ENCODE results near the gene AAK1.
A peak's percentile ranks its signal among the peaks of the same experiment; 100 is the strongest.
"Not testable (repeated sequence)": the region's sequence is repeated elsewhere in the genome, so short reads cannot be mapped to it uniquely, and the experiment has no call there.

Gene AAK1

DNA sequence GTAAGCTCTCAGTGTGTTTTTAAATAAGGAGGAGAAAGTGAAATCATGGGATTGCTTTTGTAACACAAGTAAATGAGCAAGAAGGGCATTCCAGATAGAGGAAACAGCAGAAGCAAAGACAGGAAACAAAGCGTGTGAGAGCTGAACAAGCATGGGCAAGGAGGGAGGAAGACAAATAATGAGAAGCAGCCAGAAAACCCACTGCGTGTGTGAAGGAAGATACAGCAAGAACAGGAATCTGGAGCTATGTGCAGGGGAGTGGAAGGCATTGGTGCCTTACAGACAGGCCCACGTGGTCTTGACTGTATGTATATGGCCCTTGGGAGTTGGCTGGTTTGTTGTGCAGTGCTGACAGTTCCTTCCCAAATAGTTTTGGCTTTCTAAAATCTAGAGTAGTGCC, 88.6 kb downstream of the AAK1 start:
- Histone ChIP-seq H3K4me1 (ENCODE audit: insufficient read depth, poor library complexity, severe bottlenecking) (peaks cover under 1% of the 10 kb centered on the region), H3K4me3 (ENCODE audit: severe bottlenecking) (no peak overlapping the region), H3K9me3 (ENCODE audit: severe bottlenecking) (no peaks in the 10 kb centered on the region), H3K27me3 (ENCODE audit: insufficient read depth, poor library complexity, severe bottlenecking) (no peaks in the 10 kb centered on the region), H3K27ac (ENCODE audit: poor library complexity, severe bottlenecking) (no peak overlapping the region), H3K36me3 (ENCODE audit: low read depth) (peaks cover 4% of the 10 kb centered on the region)
- ATAC-seq (ENCODE audit: low read depth), result no peak
- no peak for DNase-seq (ENCODE audit: low spot score)
- TF ChIP-seq, protein P1, sequence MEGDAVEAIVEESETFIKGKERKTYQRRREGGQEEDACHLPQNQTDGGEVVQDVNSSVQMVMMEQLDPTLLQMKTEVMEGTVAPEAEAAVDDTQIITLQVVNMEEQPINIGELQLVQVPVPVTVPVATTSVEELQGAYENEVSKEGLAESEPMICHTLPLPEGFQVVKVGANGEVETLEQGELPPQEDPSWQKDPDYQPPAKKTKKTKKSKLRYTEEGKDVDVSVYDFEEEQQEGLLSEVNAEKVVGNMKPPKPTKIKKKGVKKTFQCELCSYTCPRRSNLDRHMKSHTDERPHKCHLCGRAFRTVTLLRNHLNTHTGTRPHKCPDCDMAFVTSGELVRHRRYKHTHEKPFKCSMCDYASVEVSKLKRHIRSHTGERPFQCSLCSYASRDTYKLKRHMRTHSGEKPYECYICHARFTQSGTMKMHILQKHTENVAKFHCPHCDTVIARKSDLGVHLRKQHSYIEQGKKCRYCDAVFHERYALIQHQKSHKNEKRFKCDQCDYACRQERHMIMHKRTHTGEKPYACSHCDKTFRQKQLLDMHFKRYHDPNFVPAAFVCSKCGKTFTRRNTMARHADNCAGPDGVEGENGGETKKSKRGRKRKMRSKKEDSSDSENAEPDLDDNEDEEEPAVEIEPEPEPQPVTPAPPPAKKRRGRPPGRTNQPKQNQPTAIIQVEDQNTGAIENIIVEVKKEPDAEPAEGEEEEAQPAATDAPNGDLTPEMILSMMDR (IDR thresholded peaks at IDR 0.05; ENCODE audit: poor library complexity, severe bottlenecking), result no peak

DNA sequence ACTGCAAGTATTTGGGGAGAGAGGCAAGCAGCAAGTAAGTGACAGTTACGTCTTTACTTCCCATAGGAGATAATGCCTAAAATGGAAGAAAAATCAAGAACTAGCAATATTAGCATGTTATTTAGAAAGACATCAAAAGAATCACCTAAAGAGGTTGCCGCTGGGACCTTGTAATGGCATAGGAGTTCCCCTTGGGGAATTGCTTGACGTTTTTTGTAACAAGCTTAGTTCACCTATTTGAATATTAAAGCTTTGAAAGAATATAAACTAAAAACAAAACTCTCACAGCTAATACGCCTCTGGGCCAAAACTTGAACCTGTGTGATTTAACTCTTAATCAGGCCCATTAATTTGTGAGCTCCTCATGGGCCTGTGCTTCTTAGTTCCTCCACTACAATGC, 89.0 kb downstream of the AAK1 start:
- TF ChIP-seq, protein P1 (IDR thresholded peaks at IDR 0.05; ENCODE audit: poor library complexity, severe bottlenecking), result no peak
- Histone ChIP-seq H3K36me3 (ENCODE audit: low read depth) (peaks cover 4% of the 10 kb centered on the region), H3K27ac (ENCODE audit: poor library complexity, severe bottlenecking) (no peak overlapping the region), H3K27me3 (ENCODE audit: insufficient read depth, poor library complexity, severe bottlenecking) (no peaks in the 10 kb centered on the region), H3K9me3 (ENCODE audit: severe bottlenecking) (no peaks in the 10 kb centered on the region), H3K4me1 (ENCODE audit: insufficient read depth, poor library complexity, severe bottlenecking) (peaks cover 5% of the 10 kb centered on the region), H3K4me3 (ENCODE audit: severe bottlenecking) (no peak overlapping the region)
- DNase-seq (ENCODE audit: low spot score), result no peak
- ATAC-seq (ENCODE audit: low read depth), result no peak

DNA sequence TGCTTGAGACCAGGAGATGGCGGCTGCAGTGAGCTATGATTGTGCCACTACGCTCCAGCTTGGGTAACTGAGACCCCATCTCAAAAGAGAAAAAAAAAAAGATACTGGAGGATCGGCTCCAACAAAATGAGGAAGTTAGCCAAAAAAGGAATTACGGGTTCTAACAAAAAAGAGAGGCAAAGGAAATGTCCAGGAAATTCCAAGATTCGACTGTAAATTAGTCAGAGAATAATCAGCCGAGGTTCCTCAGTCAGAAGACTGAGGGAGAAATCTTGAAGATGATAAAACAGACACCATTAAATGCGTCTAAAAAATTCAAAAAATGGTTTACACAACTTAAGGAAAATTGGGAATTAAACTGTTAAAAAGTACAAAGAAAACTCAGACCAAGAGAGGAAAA, 89.5 kb downstream of the AAK1 start:
- Histone ChIP-seq H3K4me3 (ENCODE audit: severe bottlenecking) (no peak overlapping the region), H3K27me3 (ENCODE audit: insufficient read depth, poor library complexity, severe bottlenecking) (no peaks in the 10 kb centered on the region), H3K27ac (ENCODE audit: poor library complexity, severe bottlenecking) (no peak overlapping the region), H3K4me1 (ENCODE audit: insufficient read depth, poor library complexity, severe bottlenecking) (peaks cover 7% of the 10 kb centered on the region), H3K9me3 (ENCODE audit: severe bottlenecking) (no peaks in the 10 kb centered on the region), H3K36me3 (ENCODE audit: low read depth) (peaks cover 4% of the 10 kb centered on the region)
- ATAC-seq (ENCODE audit: low read depth) (no peak), DNase-seq (ENCODE audit: low spot score) (no peak)
- TF ChIP-seq, protein P1 (IDR thresholded peaks at IDR 0.05; ENCODE audit: poor library complexity, severe bottlenecking), result no peak

DNA sequence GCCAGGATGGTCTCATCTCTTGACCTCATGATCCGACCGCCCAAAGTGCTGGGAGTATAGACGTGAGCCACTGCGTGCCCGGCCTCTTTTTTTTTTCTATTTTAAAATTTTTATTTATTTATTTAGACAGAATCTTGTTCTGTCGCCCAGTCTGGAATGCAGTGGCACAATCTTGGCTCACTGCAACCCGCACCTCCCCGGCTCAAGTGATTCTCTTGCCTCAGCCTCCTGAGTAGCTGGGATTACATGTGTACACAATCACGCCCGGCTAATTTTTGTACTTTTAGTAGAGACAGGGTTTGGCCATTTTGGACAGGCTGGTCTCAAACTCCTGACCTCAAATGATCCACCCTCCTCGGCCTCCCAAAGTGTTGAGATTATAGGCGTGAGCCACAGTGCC, 93.0 kb downstream of the AAK1 start:
- not testable (repeated sequence) for DNase-seq (ENCODE audit: low spot score); ATAC-seq (ENCODE audit: low read depth); H3K27me3 ChIP-seq (ENCODE audit: insufficient read depth, poor library complexity, severe bottlenecking); H3K36me3 ChIP-seq (ENCODE audit: low read depth); H3K4me3 ChIP-seq (ENCODE audit: severe bottlenecking); H3K9me3 ChIP-seq (ENCODE audit: severe bottlenecking)
- Histone ChIP-seq H3K27ac (ENCODE audit: poor library complexity, severe bottlenecking) (peak overlapping the region; percentile 49), H3K4me1 (ENCODE audit: insufficient read depth, poor library complexity, severe bottlenecking) (peaks cover 11% of the 10 kb centered on the region)

DNA sequence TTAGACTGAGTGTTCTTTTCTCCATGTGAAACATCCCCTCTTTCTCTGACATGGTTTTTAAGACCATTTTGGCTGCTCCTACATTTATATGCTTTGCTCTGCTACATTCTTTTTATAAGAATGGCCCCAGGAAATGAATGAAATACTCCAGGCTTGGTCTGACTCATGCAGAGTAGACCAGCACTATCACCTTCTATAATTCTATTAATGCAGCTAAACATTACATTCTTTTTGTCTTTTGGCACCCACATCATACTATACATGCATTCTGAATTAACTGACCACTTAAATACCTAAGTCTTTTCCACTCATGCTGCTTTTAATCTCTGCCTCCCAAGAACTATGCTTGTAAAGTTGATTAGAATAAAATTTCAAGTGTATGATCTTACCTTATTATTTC, 94.1 kb downstream of the AAK1 start:
- Histone ChIP-seq H3K36me3 (ENCODE audit: low read depth) (peaks cover 3% of the 10 kb centered on the region), H3K4me3 (ENCODE audit: severe bottlenecking) (no peak overlapping the region), H3K4me1 (ENCODE audit: insufficient read depth, poor library complexity, severe bottlenecking) (peaks cover 11% of the 10 kb centered on the region), H3K27ac (ENCODE audit: poor library complexity, severe bottlenecking) (peak overlapping the region; percentile 49), H3K27me3 (ENCODE audit: insufficient read depth, poor library complexity, severe bottlenecking) (no peaks in the 10 kb centered on the region), H3K9me3 (ENCODE audit: severe bottlenecking) (no peaks in the 10 kb centered on the region)
- TF ChIP-seq, protein P1 (IDR thresholded peaks at IDR 0.05; ENCODE audit: poor library complexity, severe bottlenecking), result no peak
- ATAC-seq (ENCODE audit: low read depth), result peak; percentile 77
- no peak for DNase-seq (ENCODE audit: low spot score)

Data from RWPE2 (cell line).